ENCODE results near the gene RPP25L. TPM values are rescaled to one million over a fixed set of nuclear protein-coding genes. Genes with fewer than 3 reads are reported as not detected.

Gene RPP25L
- total and polyA plus RNA-seq, 2 of the 4 experiments (the other 2 are of a cell fraction) = 20.4 to 26.3 TPM

DNA sequence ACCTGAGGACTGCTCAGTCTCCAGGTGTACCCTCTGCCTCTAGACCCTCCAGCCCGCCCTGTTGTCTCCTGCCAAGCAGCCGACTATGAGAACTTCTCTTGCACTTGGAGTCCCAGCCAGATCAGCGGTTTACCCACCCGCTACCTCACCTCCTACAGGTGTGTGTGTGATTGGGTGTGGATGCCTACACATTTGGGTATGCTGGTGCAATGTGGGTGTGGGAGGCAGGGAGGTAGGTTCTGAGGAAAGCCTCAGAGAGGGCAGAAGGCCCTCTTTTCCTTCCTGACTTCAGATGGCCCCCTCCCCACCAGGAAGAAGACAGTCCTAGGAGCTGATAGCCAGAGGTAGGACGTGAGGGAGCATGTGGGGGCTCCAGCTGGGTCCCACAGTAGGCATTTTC, 45.1 kb upstream of the RPP25L start:
- H3K18ac ChIP-seq (ENCODE audit: low read depth, low read length) = no peak overlapping the region
- TF ChIP-seq RAD21 (IDR thresholded peaks at IDR 0.05; ENCODE audit: low read length) (no peak), FOS (IDR thresholded peaks at IDR 0.05; ENCODE audit: low read depth, low read length) (no peak), CHD1 (IDR thresholded peaks at IDR 0.05; ENCODE audit: low read depth, low read length) (no peak), CEBPB (IDR thresholded peaks at IDR 0.05; ENCODE audit: low read depth, low read length) (no peak), RCOR1 (IDR thresholded peaks at IDR 0.05; ENCODE audit: insufficient replicate concordance, low read length) (no peak)
- TF ChIP-seq, protein P1, sequence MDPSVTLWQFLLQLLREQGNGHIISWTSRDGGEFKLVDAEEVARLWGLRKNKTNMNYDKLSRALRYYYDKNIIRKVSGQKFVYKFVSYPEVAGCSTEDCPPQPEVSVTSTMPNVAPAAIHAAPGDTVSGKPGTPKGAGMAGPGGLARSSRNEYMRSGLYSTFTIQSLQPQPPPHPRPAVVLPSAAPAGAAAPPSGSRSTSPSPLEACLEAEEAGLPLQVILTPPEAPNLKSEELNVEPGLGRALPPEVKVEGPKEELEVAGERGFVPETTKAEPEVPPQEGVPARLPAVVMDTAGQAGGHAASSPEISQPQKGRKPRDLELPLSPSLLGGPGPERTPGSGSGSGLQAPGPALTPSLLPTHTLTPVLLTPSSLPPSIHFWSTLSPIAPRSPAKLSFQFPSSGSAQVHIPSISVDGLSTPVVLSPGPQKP (IDR thresholded peaks at IDR 0.05; ENCODE audit: borderline replicate concordance, low read depth, low read length) = no peak
- H3K27me3 ChIP-seq (ENCODE audit: control insufficient read depth, insufficient read depth, low read length) = no peaks in the 10 kb centered on the region
- no peak overlapping the region for H2BK120ac ChIP-seq (ENCODE audit: low read depth, low read length)
- H2AK5ac ChIP-seq (ENCODE audit: low read depth, low read length) = no peak overlapping the region
- ChIA-PET CTCF (no interaction called here), POLR2A (ENCODE audit: unreplicated experiment) (no interaction called here)
- no peak overlapping the region for H2BK15ac ChIP-seq (ENCODE audit: low read depth, low read length)
- no peak overlapping the region for H2AK9ac ChIP-seq (replicated peaks; ENCODE audit: low read depth, low read length, poor library complexity)
- peaks cover 25% of the 10 kb centered on the region for H3K9me1 ChIP-seq (ENCODE audit: insufficient read depth, low read length)
- H3K56ac ChIP-seq (ENCODE audit: extremely low read depth, insufficient read depth, low read length) = no peak overlapping the region
- H3K4me2 ChIP-seq (ENCODE audit: low read depth, low read length) = no peak overlapping the region
- no peaks in the 10 kb centered on the region for H4K20me1 ChIP-seq (ENCODE audit: insufficient read depth, low read length)
- H4K91ac ChIP-seq (ENCODE audit: insufficient read depth, low read depth, low read length) = no peak overlapping the region
- intact Hi-C loops (cut with micrococcal nuclease) (no loop called here), dilution Hi-C loops (cut with HindIII; ENCODE audit: low sequenced_read_pairs, unreplicated experiment) (no loop called here), in situ Hi-C loops (cut with MboI; ENCODE audit: low sequenced_read_pairs) (no loop called here)
- DNase-seq = no peak
- H3K4ac ChIP-seq (ENCODE audit: low read depth, low read length) = no peak overlapping the region
- H3K9me3 ChIP-seq (ENCODE audit: control insufficient read depth, insufficient read depth, low read length) = no peaks in the 10 kb centered on the region
- no peak overlapping the region for H4K8ac ChIP-seq (ENCODE audit: low read depth in 2 of 2, low read length in 2 of 2)
- H3K79me1 ChIP-seq (ENCODE audit: low read depth in 1 of 2, low read length in 2 of 2) = peaks cover 0 to 21% of the 10 kb centered on the region in 2 experiments; a peak in 2 of 4 replicates
- H3K23ac ChIP-seq (ENCODE audit: low read depth, low read length) = no peak overlapping the region
- no peak overlapping the region for H3K9ac ChIP-seq (ENCODE audit: low read depth, low read length)
- no peak overlapping the region for H4K5ac ChIP-seq (ENCODE audit: low read depth, low read length)
- H2AFZ ChIP-seq (replicated peaks; ENCODE audit: low read length, poor library complexity) = no peak overlapping the region
- peaks cover 27% of the 10 kb centered on the region for H3K4me1 ChIP-seq (ENCODE audit: control insufficient read depth, insufficient read depth, low read length)
- WGBS, 2 experiments (ENCODE audit: extremely low coverage in 2 of 2, insufficient read length in 1 of 2) = no CpG with 5 or more reads among the region's 5 CpGs
- no peak overlapping the region for H3K14ac ChIP-seq (replicated peaks; ENCODE audit: low read depth, low read length)
- H3K27ac ChIP-seq (ENCODE audit: insufficient read depth, low read length) = no peak overlapping the region
- no TSS peak for BruUV-seq (replicated peaks)
- no peak overlapping the region for H3K4me3 ChIP-seq (ENCODE audit: insufficient read depth, low read depth, low read length)
- no peak overlapping the region for H2BK20ac ChIP-seq (ENCODE audit: low read depth, low read length)
- ATAC-seq (ENCODE audit: low read depth) = no peak
- no peak overlapping the region for H2BK5ac ChIP-seq (ENCODE audit: low read depth, low read length, poor library complexity, severe bottlenecking)
- H3K36me3 ChIP-seq (ENCODE audit: control insufficient read depth, insufficient read depth, low read length) = peaks cover 4% of the 10 kb centered on the region; the same call in 1 of the 2 replicates

All from IMR-90 (cell line).